Activated CD8-positive, alpha-beta memory T cell treated with anti-CD3 and anti-CD28 coated beads for 36 hours (primary cell): ENCODE data around the gene EIF4G3. TPM values are rescaled to one million over a fixed set of nuclear protein-coding genes. Genes with fewer than 3 reads are reported as not detected.

Experiments used
- CTCF ChIA-PET: fragments of 350-600 bp; sonication (Branson Sonifier 250); formaldehyde crosslinking; loops from one replicate; lab custom pipeline; 2021; ENCODE audit warnings: antibody characterized with exemption; lab: Charles Lee
- POLR2A ChIA-PET: fragments of 350-600 bp; sonication (Branson Sonifier 250); formaldehyde crosslinking; loops from one replicate; lab custom pipeline; 2021; ENCODE audit warnings: antibody characterized with exemption; lab: Charles Lee
- total RNA-seq, 2 experiments: library from RNA; stranded (reverse); gene quantifications; one replicate each; pipeline ENCODE4 v1.2.3, GENCODE V29; 2021

EIF4G3 gene
- total RNA-seq, 2 experiments from 2014 or later: 56.5 to 57.6 TPM

DNA sequence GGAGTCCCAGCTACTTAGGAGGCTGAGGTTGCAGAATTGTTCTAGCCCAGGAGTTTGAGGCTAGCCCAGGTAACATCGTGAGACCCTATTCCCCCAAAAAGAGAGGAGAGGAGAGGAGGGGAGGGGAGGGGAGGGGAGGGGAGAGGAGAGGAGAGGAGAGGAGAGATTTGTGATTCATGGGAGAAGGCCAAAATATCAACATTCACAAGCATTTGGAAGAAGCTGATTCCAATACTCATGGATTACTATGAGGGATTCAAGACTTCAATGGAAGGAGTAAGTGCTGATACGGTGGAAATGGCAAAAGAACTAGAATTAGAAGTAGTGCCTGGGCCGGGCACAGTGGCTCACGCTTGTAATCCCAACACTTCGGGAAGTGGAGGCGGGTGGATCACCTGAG is 187.8 kb downstream of the EIF4G3 start:
- ChIA-PET CTCF (no interaction called here), POLR2A (no interaction called here)

GRCh38 chr1:20987831-20988825 is 188.6 kb downstream of the EIF4G3 start:
- ChIA-PET POLR2A (no interaction called here), CTCF (interaction anchor here (0.6 kb wide), 1 partner anchor 333 kb away, joined by 7 read pairs; no protein-coding TSS in a partner anchor)

- POLR2A ChIA-PET: no interaction called here
- CTCF ChIA-PET: no interaction called here
Measured at GRCh38 chr1:20983297-20983889, 193.3 kb downstream of the EIF4G3 start.

DNA sequence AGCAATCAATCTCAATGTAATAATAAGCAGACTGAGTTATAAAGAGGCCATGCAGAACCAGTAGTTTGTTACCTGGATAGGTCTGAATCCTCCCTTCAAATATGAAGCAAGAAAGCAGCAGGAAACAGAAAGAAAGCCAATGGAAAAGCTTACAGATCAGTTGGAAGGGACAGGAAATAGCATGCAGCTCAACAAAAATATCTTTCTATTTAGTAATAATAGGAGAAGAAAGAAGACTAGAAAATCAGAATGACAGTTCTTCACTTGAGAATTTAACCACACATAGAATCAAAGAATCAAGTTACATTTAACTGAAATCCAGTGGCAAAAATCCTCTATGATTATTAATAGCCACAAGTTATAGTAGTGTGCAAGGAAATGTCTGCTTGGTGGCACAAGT is 194.4 kb downstream of the EIF4G3 start:
- POLR2A ChIA-PET: interaction anchor here (0.6 kb wide), 1 partner anchor 35 kb away, joined by 3 read pairs; no protein-coding TSS in a partner anchor
- CTCF ChIA-PET: no interaction called here

DNA sequence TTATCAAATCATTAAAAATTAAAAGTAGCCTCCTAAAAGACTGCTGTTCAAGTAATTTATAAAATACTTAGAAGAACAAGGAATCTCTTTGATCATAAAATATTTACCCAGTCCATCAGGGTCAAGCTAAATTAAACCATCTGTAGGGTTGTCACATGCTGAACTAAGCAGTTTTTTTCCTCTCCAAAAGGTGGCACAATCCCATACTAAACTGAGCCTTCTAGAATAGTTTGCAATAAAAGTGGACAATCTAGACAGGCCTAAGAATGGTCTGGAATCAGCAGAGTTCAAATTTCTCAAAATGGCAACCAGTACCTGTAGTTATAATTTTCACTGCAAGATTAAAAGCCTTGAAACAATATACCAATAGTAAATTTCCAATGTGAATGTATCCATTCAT is 194.8 kb downstream of the EIF4G3 start:
- CTCF ChIA-PET: no interaction called here

DNA sequence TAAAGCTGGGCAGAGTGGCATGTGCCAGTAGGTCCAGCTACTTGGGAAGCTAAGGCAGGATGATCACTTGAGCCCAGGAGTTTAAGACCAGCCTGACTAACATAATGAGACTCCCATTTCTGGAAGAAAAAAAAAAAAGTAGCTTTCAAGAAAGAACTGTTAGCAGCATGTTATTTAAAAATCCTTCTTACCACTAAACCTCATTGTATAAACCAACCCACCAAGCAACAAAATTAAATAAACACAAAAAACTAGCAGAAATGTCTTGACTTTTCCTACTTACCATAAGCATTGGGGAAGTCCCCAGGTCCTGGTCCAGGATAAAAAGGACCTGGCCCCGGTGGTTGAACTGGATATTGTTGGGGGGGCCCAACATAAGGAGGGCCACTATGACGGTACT is 196.6 kb downstream of the EIF4G3 start:
- POLR2A ChIA-PET: no interaction called here

More for the DNA sequence above, 194.8 kb downstream of the EIF4G3 start:
- POLR2A ChIA-PET: no interaction called here

DNA sequence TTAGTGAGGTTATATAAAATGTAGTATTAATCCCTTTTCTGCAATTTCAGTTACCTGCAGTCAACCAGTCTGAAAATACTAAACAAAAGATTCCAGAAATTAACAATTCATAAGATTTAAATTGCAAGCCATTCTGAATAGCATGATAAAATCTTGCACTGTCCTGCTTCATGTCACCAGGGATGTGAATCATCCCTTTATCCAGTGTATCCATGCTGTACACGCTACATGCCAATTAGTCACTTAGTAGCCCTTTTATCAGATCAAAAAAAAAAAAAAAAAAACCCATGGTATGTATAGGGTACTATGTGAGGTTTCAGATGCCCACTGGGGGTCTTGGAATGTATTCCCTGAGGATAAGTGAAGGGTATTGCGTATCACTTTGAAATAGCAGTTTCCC is 198.3 kb downstream of the EIF4G3 start:
- CTCF ChIA-PET: no interaction called here
- POLR2A ChIA-PET: no interaction called here

More for the DNA sequence above, 196.6 kb downstream of the EIF4G3 start:
- CTCF ChIA-PET: interaction anchor here (1.0 kb wide), 1 partner anchor 457 kb away, joined by 4 read pairs; no protein-coding TSS in a partner anchor

- POLR2A ChIA-PET: interaction anchor here (0.6 to 1.0 kb wide), 2 partner anchors 44 to 103 kb away, joined by 4 to 9 read pairs; no protein-coding TSS in a partner anchor
- CTCF ChIA-PET: no interaction called here
Measured at GRCh38 chr1:20975668-20976067, 201.0 kb downstream of the EIF4G3 start.

DNA sequence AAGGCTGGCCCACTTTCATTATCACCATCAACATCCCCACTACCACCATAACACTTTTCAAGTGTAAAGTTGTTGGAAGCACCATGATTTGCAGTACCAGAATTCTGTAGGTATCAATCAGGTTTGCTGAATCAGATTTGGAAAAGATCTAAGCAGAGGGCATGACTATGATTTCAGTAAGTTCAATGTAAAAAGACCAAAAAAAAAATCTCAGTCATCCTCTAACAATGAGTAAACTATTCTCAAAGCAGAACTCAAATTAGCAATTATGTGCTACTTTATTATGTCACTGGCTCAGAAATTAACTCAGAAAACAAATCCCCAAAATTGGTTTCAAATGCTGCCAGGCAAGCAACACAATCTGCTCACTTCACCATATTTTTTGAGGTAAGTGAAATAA is 201.7 kb downstream of the EIF4G3 start:
- CTCF ChIA-PET: no interaction called here
- POLR2A ChIA-PET: no interaction called here

- CTCF ChIA-PET: no interaction called here
- POLR2A ChIA-PET: no interaction called here
Measured at GRCh38 chr1:20974069-20974468, 202.6 kb downstream of the EIF4G3 start.

DNA sequence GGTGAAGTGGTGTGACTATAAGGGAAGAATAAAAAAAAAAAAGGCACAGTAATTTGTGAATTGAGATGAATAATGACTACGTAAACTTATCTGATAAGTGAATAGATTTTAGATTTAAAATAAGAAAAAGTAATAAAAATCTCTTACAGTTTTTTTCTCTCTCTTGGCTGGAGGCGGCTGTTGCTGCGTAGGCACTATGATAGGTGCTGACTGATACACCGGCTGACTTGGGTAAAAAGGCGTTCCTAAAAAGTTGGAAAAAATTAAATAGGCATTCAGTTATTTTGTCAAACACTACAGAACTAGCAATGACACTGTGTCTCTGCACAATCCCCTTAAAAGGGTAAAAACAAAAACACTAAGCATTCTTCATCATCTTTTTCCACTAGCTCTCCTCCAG is 203.8 kb downstream of the EIF4G3 start:
- ChIA-PET POLR2A (no interaction called here), CTCF (interaction anchor here (0.6 to 1.0 kb wide), 2 partner anchors 122 to 242 kb away, joined by 3 to 4 read pairs; no protein-coding TSS in a partner anchor)

GRCh38 chr1:20964540-20965484 is 211.9 kb downstream of the EIF4G3 start:
- ChIA-PET POLR2A (no interaction called here), CTCF (interaction anchor here (0.6 to 1.0 kb wide), 2 partner anchors 230 to 1644 kb away, joined by 3 read pairs; no protein-coding TSS in a partner anchor)

DNA sequence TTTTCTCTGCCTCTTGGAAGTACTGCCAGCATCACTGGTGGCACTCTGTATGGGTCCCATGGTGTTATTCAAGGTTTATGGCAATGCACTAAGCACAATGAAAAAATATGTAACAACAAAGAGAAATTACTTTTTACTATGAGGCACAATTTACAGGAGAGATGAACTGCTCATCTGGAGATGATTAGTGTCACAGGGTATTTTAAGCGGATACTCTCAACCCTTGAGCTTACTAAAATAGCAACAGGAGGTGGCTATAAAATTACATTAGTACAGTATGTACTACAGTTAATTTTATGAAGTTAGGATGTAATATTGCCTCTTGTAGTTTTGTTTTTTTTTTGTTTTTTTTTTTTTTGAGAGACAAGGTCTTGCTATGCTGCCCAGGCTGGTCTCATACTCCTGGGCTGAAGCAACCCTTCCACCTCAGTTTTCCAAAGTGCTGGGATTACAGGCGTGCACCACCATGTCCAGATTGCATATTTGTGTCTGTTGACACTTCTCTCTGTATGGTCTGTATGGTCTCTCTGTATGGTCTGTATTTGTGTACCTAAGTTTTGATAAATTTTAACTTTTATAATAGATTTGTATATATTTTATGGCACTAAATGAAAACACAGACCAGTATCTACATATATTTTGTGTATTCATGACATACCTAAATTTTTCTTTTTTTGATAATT is 214.0 kb downstream of the EIF4G3 start:
- ChIA-PET POLR2A (no interaction called here), CTCF (no interaction called here)

GRCh38 chr1:20958430-20958829 is 218.3 kb downstream of the EIF4G3 start:
- POLR2A ChIA-PET: no interaction called here

DNA sequence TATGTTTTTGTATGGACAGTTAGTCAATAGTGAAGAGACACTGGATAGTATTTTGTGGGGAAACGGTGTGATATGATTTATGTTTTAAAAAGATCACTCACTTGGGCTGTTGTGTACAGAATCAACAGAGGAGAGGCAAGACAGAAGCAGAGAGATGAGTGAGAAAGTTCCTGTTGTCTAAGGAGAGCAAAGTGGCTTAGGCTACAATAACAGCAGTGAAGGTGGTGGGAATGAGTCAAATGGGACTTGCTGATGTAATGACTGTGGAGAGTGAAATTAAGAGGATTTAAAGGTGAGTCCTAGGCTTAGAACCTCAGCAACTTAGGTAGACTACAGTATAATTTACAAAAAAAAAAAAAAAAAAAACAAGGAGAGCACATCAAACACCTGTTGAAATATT is 220.4 kb downstream of the EIF4G3 start:
- POLR2A ChIA-PET: no interaction called here
- CTCF ChIA-PET: no interaction called here

More at GRCh38 chr1:20958430-20958829, 218.3 kb downstream of the EIF4G3 start:
- CTCF ChIA-PET: interaction anchor here (0.6 kb wide), 1 partner anchor 20 kb away, joined by 3 read pairs; no protein-coding TSS in a partner anchor

DNA sequence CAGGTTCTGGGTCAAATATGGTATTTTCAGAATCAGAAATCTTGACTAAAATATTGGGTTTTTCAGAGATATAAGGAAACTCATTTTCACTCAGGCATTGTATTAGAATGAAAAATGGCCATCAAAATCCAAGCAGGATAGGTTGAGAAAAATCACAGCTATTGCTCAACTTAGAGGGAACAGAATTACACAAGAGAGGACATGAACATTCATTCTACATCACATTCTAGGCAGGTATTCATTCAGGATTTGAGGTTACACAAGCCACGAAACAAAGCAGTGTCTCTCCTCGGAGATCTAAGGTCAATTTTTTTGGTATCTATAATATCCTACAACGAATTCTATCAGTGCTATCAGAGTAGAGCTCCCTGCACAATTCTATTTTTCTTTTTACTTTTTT is 226.0 kb downstream of the EIF4G3 start:
- CTCF ChIA-PET: no interaction called here
- POLR2A ChIA-PET: no interaction called here

GRCh38 chr1:20949871-20950590 is 226.7 kb downstream of the EIF4G3 start:
- POLR2A ChIA-PET: no interaction called here
- CTCF ChIA-PET: no interaction called here

GRCh38 chr1:20948101-20948500 is 228.6 kb downstream of the EIF4G3 start:
- ChIA-PET CTCF (no interaction called here), POLR2A (no interaction called here)
